Measurements from ENCODE around the gene SRXN1.
A peak's percentile ranks its signal among the peaks of the same experiment; 100 is the strongest.

SRXN1 gene

GRCh38 chr20:645318-646106, 7.5 kb downstream of the SRXN1 start (continued):
- TF ChIP-seq ZNF148 (tag by site-specific recombination; IDR thresholded peaks at IDR 0.05; ENCODE audit: borderline replicate concordance) (no peak), ZIC2 (tag by site-specific recombination; IDR thresholded peaks at IDR 0.05) (no peak), ZNF664 (tag by site-specific recombination; IDR thresholded peaks at IDR 0.05) (no peak), ZBTB26 (tag by site-specific recombination; optimal IDR thresholded peaks at IDR 0.05) (peak; percentile 42), ZNF138 (tag by site-specific recombination; IDR thresholded peaks at IDR 0.05; ENCODE audit: borderline replicate concordance) (no peak), ZBTB10 (tag by site-specific recombination; IDR thresholded peaks at IDR 0.05) (0 out of 2 replicates have a peak, but pooled peaks have one; percentile 42), ZNF121 (tag by site-specific recombination; IDR thresholded peaks at IDR 0.05) (no peak), GLI2 (tag by site-specific recombination; IDR thresholded peaks at IDR 0.05; ENCODE audit: borderline replicate concordance, low read depth) (no peak), IKZF3 (tag by site-specific recombination; IDR thresholded peaks at IDR 0.05) (peak; percentile 58; the same call in 1 of the 2 replicates), ZBTB48 (tag by site-specific recombination; IDR thresholded peaks at IDR 0.05) (no peak), ZNF626 (tag by site-specific recombination; IDR thresholded peaks at IDR 0.05) (no peak), ZNF202 (tag by site-specific recombination; IDR thresholded peaks at IDR 0.05; ENCODE audit: borderline replicate concordance) (no peak), ZNF561 (tag by site-specific recombination; IDR thresholded peaks at IDR 0.05; ENCODE audit: borderline replicate concordance) (0 out of 2 replicates have a peak, but pooled peaks have one; percentile 32), MYNN (tag by site-specific recombination; IDR thresholded peaks at IDR 0.05; ENCODE audit: borderline replicate concordance) (no peak), ZNF629 (tag by site-specific recombination; IDR thresholded peaks at IDR 0.05) (0 out of 2 replicates have a peak, but pooled peaks have one; percentile 12), ZNF791 (tag by site-specific recombination; IDR thresholded peaks at IDR 0.05) (no peak), ZNF350 (tag by site-specific recombination; IDR thresholded peaks at IDR 0.05) (no peak), ZNF211 (tag by site-specific recombination; IDR thresholded peaks at IDR 0.05; ENCODE audit: low read depth) (no peak), ZNF514 (tag by site-specific recombination; IDR thresholded peaks at IDR 0.05) (no peak), ZSCAN23 (tag by site-specific recombination; IDR thresholded peaks at IDR 0.05) (no peak), ZNF23 (tag by site-specific recombination; IDR thresholded peaks at IDR 0.05; ENCODE audit: borderline replicate concordance) (no peak), PRDM1 (tag by site-specific recombination; IDR thresholded peaks at IDR 0.05) (no peak), ZNF571 (tag by site-specific recombination; IDR thresholded peaks at IDR 0.05) (no peak), SP3 (tag by site-specific recombination; IDR thresholded peaks at IDR 0.05) (peak; percentile 43; the same call in 1 of the 2 replicates)
- TF ChIP-seq, protein P1, sequence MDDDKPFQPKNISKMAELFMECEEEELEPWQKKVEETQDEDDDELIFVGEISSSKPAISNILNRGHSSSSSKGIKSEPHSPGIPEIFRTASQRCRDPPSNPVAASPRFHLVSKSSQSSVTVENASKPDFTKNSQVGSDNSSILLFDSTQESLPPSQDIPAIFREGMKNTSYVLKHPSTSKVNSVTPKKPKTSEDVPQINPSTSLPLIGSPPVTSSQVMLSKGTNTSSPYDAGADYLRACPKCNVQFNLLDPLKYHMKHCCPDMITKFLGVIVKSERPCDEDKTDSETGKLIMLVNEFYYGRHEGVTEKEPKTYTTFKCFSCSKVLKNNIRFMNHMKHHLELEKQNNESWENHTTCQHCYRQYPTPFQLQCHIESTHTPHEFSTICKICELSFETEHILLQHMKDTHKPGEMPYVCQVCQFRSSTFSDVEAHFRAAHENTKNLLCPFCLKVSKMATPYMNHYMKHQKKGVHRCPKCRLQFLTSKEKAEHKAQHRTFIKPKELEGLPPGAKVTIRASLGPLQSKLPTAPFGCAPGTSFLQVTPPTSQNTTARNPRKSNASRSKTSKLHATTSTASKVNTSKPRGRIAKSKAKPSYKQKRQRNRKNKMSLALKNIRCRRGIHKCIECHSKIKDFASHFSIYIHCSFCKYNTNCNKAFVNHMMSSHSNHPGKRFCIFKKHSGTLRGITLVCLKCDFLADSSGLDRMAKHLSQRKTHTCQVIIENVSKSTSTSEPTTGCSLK (tag by site-specific recombination; IDR thresholded peaks at IDR 0.05): no peak
- TF ChIP-seq, protein P2, sequence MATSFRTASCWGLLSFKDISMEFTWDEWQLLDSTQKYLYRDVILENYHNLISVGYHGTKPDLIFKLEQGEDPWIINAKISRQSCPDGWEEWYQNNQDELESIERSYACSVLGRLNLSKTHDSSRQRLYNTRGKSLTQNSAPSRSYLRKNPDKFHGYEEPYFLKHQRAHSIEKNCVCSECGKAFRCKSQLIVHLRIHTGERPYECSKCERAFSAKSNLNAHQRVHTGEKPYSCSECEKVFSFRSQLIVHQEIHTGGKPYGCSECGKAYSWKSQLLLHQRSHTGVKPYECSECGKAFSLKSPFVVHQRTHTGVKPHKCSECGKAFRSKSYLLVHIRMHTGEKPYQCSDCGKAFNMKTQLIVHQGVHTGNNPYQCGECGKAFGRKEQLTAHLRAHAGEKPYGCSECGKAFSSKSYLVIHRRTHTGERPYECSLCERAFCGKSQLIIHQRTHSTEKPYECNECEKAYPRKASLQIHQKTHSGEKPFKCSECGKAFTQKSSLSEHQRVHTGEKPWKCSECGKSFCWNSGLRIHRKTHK (tag by site-specific recombination; IDR thresholded peaks at IDR 0.05): no peak
- TF ChIP-seq, protein P3, sequence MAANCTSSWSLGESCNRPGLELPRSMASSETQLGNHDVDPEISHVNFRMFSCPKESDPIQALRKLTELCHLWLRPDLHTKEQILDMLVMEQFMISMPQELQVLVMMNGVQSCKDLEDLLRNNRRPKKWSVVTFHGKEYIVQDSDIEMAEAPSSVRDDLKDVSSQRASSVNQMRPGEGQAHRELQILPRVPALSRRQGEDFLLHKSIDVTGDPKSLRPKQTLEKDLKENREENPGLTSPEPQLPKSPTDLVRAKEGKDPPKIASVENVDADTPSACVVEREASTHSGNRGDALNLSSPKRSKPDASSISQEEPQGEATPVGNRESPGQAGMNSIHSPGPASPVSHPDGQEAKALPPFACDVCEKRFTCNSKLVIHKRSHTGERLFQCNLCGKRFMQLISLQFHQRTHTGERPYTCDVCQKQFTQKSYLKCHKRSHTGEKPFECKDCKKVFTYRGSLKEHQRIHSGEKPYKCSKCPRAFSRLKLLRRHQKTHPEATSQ (tag by site-specific recombination; IDR thresholded peaks at IDR 0.05): no peak

Measured in HEK293 (cell line).